GM19397 (cell line): ENCODE data around the gene RXRA.
"Not testable (repeated sequence)": the region's sequence is repeated elsewhere in the genome, so short reads cannot be mapped to it uniquely, and the experiment has no call there.

Experiments used
- ATAC-seq: cut with Tn5 transposase; IDR thresholded peaks from one replicate; pipeline ENCODE4 v1.9.1; 2021; ENCODE audit warnings: mild to moderate bottlenecking, moderate library complexity; ENCODE audit not compliant: unreplicated experiment

The RXRA gene

GRCh38 chr9:134307674-134308638 is 18.3 kb upstream of the RXRA start:
- no peak for ATAC-seq

- not testable (repeated sequence) for ATAC-seq
Measured at GRCh38 chr9:134308639-134309220, 17.5 kb upstream of the RXRA start.

DNA sequence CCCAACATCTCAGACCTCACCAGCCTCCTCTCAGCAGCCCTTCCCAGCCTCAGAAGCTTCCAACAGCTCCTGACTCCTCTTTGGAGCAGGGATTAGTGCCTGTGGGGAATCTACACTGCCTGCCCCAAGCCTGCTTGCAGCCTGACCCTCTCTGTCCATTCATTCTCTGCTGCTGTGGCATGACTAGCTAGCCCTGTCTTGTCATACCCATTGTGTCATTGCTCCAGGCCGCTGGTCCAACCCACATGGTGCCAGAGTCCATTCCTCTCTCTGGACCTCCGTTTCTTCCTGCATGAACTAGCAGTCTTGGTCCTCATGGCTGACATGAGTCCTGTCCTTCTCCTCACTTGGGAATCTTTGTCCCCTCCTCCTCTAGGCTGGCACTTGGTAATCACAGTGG is 12.8 kb upstream of the RXRA start:
- no peak for ATAC-seq

- ATAC-seq, result no peak
Measured at GRCh38 chr9:134314039-134314949, 12.0 kb upstream of the RXRA start.

GRCh38 chr9:134314950-134315715 is 11.1 kb upstream of the RXRA start:
- no peak for ATAC-seq

GRCh38 chr9:134315716-134316448 is 10.4 kb upstream of the RXRA start:
- no peak for ATAC-seq

- no peak for ATAC-seq
Measured at GRCh38 chr9:134316449-134317160, 9.7 kb upstream of the RXRA start.

- ATAC-seq, result no peak
Measured at GRCh38 chr9:134317400-134317789, 8.9 kb upstream of the RXRA start.

DNA sequence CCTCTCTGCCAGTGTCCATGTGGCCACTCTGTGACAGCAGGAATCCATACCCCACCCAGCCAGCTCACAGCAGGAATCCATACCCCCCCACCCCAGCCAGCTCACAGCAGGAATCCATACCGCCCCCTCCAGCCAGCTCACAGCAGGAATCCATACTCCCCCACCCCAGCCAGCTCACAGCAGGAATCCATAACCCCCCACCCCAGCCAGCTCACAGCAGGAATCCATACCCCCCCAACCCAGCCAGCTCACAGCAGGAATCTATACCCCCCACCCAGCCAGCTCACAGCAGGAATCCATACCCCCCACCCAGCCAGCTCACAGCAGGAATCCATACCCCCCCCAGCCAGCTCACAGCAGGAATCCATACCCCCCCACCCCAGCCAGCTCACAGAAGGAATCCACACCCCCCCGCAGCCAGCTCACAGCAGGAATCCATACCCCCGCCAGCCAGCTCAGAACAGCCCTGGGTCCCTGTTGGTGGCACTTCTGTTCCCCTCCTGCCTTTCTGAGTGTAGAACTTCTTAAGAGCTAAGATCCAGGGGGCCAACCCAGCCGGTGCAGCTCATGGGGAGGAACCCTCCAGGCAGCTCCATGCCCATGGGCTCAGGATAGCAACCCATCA is 8.4 kb upstream of the RXRA start:
- no peak for ATAC-seq

GRCh38 chr9:134318481-134318891 is 7.8 kb upstream of the RXRA start:
- no peak for ATAC-seq

- ATAC-seq, result no peak
Measured at GRCh38 chr9:134318941-134319305, 7.3 kb upstream of the RXRA start.

GRCh38 chr9:134319306-134320125 is 6.7 kb upstream of the RXRA start:
- no peak for ATAC-seq

- ATAC-seq, result no peak
Measured at GRCh38 chr9:134320126-134320867, 6.0 kb upstream of the RXRA start.

- no peak for ATAC-seq
Measured at GRCh38 chr9:134320868-134321471, 5.3 kb upstream of the RXRA start.

- no peak for ATAC-seq
Measured at GRCh38 chr9:134321531-134321930, 4.7 kb upstream of the RXRA start.

GRCh38 chr9:134321946-134322741 is 4.1 kb upstream of the RXRA start:
- no peak for ATAC-seq
